K562 (cell line): ENCODE results near the gene NCBP2.

Source experiments
- ARID1B ChIP-seq: fragments of 450-650 bp; IDR thresholded peaks from 2 replicates; pipeline ENCODE4 v1.6.1; 2016; ENCODE audit warnings: antibody characterized with exemption, mild to moderate bottlenecking, inconsistent platforms
- CTCF ChIP-seq, 3 experiments: IDR thresholded peaks in 2 of 3; conservative IDR thresholded peaks in 1 of 3; 2 replicates each; pipeline ENCODE4 v1.5.1; 2011 to 2012; ENCODE audit warnings: low read length in 3 of 3, mild to moderate bottlenecking in 3 of 3, control low read depth in 2 of 3, improper control_type of control experiment in 1 of 3, inconsistent platforms in 1 of 3, low read depth in 1 of 3, mixed read lengths in 1 of 3, moderate library complexity in 1 of 3; ENCODE audit not compliant: insufficient read depth in 2 of 3
- HNRNPUL1 ChIP-seq: fragments of 200-400 bp; formaldehyde crosslinking; IDR thresholded peaks from 2 replicates; pipeline ENCODE4 v1.6.1; 2017; ENCODE audit warnings: low read length
- POLR2A ChIP-seq: fragments of 450-650 bp; conservative IDR thresholded peaks from 2 replicates; pipeline ENCODE4 v1.6.1; 2016
- PYGO2 ChIP-seq: fragments of 450-650 bp; IDR thresholded peaks from 2 replicates; pipeline ENCODE4 v1.6.1; 2016; ENCODE audit warnings: mild to moderate bottlenecking, missing genetic modification characterization, moderate library complexity, missing compliant biosample characterization
- SIN3A ChIP-seq, 2 experiments: fragments of 150-350 bp in 1 of 2; IDR thresholded peaks; 2 replicates each; pipeline ENCODE4 v1.6.1; 2011 to 2016; ENCODE audit warnings: borderline replicate concordance in 2 of 2, low read depth in 2 of 2, low read length in 2 of 2, mild to moderate bottlenecking in 2 of 2, moderate library complexity in 2 of 2; ENCODE audit not compliant: control insufficient read depth in 1 of 2
- ZBTB33 ChIP-seq: sonication (generic); formaldehyde crosslinking; IDR thresholded peaks from 2 replicates; pipeline ENCODE4 v1.8.1; 2023; ENCODE audit warnings: mild to moderate bottlenecking, missing genetic modification reagents
- ZNF184 ChIP-seq: sonication (generic); formaldehyde crosslinking; IDR thresholded peaks from 2 replicates; pipeline ENCODE4 v1.5.0; 2020; ENCODE audit warnings: missing genetic modification reagents

- TF ChIP-seq PYGO2 (tag) = no peak
- TF ChIP-seq CTCF (IDR thresholded peaks at IDR 0.05 in 2 of 3, conservative IDR thresholded peaks at IDR 0.05 in 1 of 3; ENCODE audit: insufficient read depth in 2 of 3, low read depth in 1 of 3, low read length in 3 of 3) = no peak
- TF ChIP-seq ZNF184 (CRISPR knock-in tag) = no peak
- TF ChIP-seq ARID1B = no peak
- no peak for TF ChIP-seq ZBTB33 (CRISPR knock-in tag)
- no peak for TF ChIP-seq SIN3A (IDR thresholded peaks at IDR 0.05; ENCODE audit: borderline replicate concordance in 2 of 2, control insufficient read depth in 1 of 2, low read depth in 2 of 2, low read length in 2 of 2)
- TF ChIP-seq HNRNPUL1 = no peak
- TF ChIP-seq POLR2A = no peak
Observed at GRCh38 chr3:196903740-196904139, 38.6 kb downstream of the NCBP2 start.
